ENCODE results near the gene LRRC3.
"Not testable (repeated sequence)": the region's sequence is repeated elsewhere in the genome, so short reads cannot be mapped to it uniquely, and the experiment has no call there.

LRRC3 gene

DNA sequence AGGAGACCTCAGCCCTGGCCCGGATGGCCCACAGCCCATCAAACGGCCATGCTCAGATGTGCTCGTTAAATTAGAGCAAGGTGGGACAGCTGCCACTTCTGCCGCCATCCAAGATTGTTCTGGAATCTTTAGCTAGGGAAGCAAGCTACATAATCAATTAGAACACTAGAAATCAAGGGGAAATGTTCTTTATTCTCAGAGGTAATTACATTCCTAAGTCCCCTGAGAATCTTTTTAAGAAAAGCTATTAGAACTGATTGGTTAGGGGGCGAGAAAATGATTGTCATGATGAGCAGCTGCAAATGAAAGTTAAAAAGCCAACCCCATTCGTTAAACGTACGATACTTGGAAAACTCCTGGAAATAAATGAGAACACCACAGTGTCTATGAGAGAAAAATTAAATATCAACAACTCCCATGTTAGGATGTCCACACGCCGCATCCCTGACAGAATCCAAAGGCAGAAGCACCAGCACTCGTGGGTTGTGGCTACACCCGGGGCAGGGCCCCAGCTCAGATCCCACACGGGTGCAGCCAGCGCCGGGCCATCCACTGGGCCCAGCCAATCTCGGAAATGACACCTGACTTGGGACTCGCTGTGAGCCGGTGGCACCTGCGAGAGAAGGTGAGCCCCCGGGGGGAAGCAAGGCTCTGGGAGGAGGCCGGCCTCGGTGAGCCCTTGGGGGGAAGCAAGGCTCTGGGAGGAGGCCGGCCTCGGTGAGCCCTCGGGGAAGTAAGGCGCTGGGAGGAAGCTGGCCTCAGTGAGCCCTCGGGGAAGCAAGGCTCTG is 47.1 kb downstream of the LRRC3 start:
- ChIA-PET POLR2A (no interaction called here), CTCF (interaction anchor here (0.6 to 2.5 kb wide), 6 partner anchors 8 to 144 kb away, joined by 3 to 17 read pairs (median 4); no protein-coding TSS in a partner anchor)
- no peaks in the 10 kb centered on the region for H3K9me3 ChIP-seq (ENCODE audit: control insufficient read depth, insufficient read depth, low read depth, low read length)
- H3K4me3 ChIP-seq (ENCODE audit: low read depth, low read length), result no peak overlapping the region
- H3K27ac ChIP-seq (ENCODE audit: extremely low read depth, low read depth, low read length), result no peak overlapping the region
- no peaks in the 10 kb centered on the region for H3K36me3 ChIP-seq (ENCODE audit: control insufficient read depth in 2 of 2, insufficient read depth in 1 of 2, low read length in 2 of 2)
- H3K4me1 ChIP-seq (ENCODE audit: control insufficient read depth, insufficient read depth, low read length), result no peaks in the 10 kb centered on the region
- TF ChIP-seq ZNF132 (tag by site-specific recombination; IDR thresholded peaks at IDR 0.05; ENCODE audit: borderline replicate concordance) (no peak), ZNF37A (tag by site-specific recombination; IDR thresholded peaks at IDR 0.05) (no peak), ZNF561 (tag by site-specific recombination; IDR thresholded peaks at IDR 0.05; ENCODE audit: borderline replicate concordance) (no peak), SP3 (tag by site-specific recombination; IDR thresholded peaks at IDR 0.05) (no peak), ZNF311 (tag by site-specific recombination; IDR thresholded peaks at IDR 0.05; ENCODE audit: borderline replicate concordance) (no peak)

DNA sequence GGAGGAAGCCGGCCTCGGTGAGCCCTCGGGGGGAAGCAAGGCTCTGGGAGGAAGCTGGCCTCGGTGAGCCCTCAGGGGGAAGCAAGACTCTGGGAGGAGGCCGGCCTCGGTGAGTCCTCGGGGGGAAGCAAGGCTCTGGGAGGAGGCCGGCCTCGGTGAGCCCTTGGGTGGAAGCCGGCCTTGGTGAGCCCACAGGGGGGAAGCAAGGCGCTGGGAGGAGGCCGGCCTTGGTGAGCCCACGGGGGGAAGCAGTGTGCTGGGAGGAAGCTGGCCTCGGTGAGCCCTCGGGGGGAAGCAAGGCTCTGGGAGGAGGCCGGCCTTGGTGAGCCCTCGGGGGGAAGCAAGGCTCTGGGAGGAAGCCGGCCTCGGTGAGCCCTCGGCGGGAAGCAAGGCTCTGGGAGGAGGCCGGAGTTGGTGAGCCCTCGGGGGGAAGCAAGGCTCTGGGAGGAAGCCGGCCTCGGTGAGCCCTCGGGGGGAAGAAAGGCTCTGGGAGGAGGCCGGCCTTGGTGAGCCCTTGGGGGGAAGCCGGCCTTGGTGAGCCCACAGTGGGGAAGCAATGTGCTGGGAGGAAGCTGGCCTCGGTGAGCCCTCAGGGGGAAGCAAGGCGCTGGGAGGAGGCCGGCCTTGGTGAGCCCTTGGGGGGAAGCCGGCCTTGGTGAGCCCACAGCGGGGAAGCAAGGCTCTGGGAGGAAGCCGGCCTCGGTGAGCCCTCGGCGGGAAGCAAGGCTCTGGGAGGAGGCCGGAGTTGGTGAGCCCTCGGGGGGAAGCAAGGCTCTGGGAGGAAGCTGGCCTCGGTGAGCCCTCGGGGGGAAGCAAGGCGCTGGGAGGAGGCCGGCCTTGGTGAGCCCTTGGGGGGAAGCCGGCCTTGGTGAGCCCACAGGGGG is 47.9 kb downstream of the LRRC3 start:
- H3K27ac ChIP-seq (ENCODE audit: extremely low read depth, low read depth, low read length); H3K9me3 ChIP-seq (ENCODE audit: control insufficient read depth, insufficient read depth, low read depth, low read length); H3K36me3 ChIP-seq (ENCODE audit: control insufficient read depth in 2 of 2, insufficient read depth in 1 of 2, low read length in 2 of 2); H3K4me1 ChIP-seq (ENCODE audit: control insufficient read depth, insufficient read depth, low read length); POLR2A ChIA-PET; H3K4me3 ChIP-seq (ENCODE audit: low read depth, low read length): not testable (repeated sequence)
- CTCF ChIA-PET, result interaction anchor here (0.7 to 1.4 kb wide), 2 partner anchors 34 to 290 kb away, joined by 4 read pairs; no protein-coding TSS in a partner anchor

DNA sequence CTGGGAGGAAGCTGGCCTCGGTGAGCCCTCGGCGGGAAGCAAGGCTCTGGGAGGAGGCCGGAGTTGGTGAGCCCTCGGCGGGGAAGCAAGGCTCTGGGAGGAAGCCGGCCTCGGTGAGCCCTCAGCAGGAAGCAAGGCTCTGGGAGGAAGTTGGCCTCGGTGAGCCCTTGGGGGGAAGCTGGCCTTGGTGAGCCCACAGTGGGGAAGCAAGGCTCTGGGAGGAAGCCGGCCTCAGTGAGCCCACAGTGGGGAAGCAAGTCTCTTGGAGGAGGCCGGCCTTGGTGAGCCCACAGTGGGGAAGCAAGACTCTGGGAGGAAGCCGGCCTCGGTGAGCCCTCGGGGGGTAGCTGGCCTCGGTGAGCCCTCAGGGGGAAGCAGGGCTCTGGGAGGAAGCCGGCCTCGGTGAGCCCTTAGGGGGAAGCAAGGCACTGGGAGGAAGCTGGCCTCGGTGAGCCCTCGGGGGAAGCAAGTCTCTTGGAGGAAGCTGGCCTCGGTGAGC is 48.6 kb downstream of the LRRC3 start:
- Histone ChIP-seq H3K27ac (ENCODE audit: extremely low read depth, low read depth, low read length) (no peak overlapping the region), H3K4me1 (ENCODE audit: control insufficient read depth, insufficient read depth, low read length) (no peaks in the 10 kb centered on the region), H3K9me3 (ENCODE audit: control insufficient read depth, insufficient read depth, low read depth, low read length) (no peaks in the 10 kb centered on the region), H3K4me3 (ENCODE audit: low read depth, low read length) (no peak overlapping the region), H3K36me3 (ENCODE audit: control insufficient read depth in 2 of 2, insufficient read depth in 1 of 2, low read length in 2 of 2) (no peaks in the 10 kb centered on the region)
- ChIA-PET POLR2A (no interaction called here), CTCF (interaction anchor here (0.8 to 1.4 kb wide), 2 partner anchors 24 to 289 kb away, joined by 3 to 4 read pairs; no protein-coding TSS in a partner anchor)
- TF ChIP-seq, protein P1, sequence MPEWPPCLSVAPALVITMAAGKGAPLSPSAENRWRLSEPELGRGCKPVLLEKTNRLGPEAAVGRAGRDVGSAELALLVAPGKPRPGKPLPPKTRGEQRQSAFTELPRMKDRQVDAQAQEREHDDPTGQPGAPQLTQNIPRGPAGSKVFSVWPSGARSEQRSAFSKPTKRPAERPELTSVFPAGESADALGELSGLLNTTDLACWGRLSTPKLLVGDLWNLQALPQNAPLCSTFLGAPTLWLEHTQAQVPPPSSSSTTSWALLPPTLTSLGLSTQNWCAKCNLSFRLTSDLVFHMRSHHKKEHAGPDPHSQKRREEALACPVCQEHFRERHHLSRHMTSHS (tag by site-specific recombination; IDR thresholded peaks at IDR 0.05), result no peak
- TF ChIP-seq, protein P2, sequence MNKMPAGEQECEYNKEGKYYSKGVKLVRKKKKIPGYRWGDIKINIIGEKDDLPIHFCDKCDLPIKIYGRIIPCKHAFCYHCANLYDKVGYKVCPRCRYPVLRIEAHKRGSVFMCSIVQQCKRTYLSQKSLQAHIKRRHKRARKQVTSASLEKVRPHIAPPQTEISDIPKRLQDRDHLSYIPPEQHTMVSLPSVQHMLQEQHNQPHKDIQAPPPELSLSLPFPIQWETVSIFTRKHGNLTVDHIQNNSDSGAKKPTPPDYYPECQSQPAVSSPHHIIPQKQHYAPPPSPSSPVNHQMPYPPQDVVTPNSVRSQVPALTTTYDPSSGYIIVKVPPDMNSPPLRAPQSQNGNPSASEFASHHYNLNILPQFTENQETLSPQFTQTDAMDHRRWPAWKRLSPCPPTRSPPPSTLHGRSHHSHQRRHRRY (tag by site-specific recombination; IDR thresholded peaks at IDR 0.05), result no peak
- TF ChIP-seq, protein P3, sequence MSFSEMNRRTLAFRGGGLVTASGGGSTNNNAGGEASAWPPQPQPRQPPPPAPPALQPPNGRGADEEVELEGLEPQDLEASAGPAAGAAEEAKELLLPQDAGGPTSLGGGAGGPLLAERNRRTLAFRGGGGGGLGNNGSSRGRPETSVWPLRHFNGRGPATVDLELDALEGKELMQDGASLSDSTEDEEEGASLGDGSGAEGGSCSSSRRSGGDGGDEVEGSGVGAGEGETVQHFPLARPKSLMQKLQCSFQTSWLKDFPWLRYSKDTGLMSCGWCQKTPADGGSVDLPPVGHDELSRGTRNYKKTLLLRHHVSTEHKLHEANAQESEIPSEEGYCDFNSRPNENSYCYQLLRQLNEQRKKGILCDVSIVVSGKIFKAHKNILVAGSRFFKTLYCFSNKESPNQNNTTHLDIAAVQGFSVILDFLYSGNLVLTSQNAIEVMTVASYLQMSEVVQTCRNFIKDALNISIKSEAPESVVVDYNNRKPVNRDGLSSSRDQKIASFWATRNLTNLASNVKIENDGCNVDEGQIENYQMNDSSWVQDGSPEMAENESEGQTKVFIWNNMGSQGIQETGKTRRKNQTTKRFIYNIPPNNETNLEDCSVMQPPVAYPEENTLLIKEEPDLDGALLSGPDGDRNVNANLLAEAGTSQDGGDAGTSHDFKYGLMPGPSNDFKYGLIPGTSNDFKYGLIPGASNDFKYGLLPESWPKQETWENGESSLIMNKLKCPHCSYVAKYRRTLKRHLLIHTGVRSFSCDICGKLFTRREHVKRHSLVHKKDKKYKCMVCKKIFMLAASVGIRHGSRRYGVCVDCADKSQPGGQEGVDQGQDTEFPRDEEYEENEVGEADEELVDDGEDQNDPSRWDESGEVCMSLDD (tag by site-specific recombination; IDR thresholded peaks at IDR 0.05), result no peak
- TF ChIP-seq, protein P4, sequence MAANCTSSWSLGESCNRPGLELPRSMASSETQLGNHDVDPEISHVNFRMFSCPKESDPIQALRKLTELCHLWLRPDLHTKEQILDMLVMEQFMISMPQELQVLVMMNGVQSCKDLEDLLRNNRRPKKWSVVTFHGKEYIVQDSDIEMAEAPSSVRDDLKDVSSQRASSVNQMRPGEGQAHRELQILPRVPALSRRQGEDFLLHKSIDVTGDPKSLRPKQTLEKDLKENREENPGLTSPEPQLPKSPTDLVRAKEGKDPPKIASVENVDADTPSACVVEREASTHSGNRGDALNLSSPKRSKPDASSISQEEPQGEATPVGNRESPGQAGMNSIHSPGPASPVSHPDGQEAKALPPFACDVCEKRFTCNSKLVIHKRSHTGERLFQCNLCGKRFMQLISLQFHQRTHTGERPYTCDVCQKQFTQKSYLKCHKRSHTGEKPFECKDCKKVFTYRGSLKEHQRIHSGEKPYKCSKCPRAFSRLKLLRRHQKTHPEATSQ (tag by site-specific recombination; IDR thresholded peaks at IDR 0.05), result no peak
- TF ChIP-seq, protein P5, sequence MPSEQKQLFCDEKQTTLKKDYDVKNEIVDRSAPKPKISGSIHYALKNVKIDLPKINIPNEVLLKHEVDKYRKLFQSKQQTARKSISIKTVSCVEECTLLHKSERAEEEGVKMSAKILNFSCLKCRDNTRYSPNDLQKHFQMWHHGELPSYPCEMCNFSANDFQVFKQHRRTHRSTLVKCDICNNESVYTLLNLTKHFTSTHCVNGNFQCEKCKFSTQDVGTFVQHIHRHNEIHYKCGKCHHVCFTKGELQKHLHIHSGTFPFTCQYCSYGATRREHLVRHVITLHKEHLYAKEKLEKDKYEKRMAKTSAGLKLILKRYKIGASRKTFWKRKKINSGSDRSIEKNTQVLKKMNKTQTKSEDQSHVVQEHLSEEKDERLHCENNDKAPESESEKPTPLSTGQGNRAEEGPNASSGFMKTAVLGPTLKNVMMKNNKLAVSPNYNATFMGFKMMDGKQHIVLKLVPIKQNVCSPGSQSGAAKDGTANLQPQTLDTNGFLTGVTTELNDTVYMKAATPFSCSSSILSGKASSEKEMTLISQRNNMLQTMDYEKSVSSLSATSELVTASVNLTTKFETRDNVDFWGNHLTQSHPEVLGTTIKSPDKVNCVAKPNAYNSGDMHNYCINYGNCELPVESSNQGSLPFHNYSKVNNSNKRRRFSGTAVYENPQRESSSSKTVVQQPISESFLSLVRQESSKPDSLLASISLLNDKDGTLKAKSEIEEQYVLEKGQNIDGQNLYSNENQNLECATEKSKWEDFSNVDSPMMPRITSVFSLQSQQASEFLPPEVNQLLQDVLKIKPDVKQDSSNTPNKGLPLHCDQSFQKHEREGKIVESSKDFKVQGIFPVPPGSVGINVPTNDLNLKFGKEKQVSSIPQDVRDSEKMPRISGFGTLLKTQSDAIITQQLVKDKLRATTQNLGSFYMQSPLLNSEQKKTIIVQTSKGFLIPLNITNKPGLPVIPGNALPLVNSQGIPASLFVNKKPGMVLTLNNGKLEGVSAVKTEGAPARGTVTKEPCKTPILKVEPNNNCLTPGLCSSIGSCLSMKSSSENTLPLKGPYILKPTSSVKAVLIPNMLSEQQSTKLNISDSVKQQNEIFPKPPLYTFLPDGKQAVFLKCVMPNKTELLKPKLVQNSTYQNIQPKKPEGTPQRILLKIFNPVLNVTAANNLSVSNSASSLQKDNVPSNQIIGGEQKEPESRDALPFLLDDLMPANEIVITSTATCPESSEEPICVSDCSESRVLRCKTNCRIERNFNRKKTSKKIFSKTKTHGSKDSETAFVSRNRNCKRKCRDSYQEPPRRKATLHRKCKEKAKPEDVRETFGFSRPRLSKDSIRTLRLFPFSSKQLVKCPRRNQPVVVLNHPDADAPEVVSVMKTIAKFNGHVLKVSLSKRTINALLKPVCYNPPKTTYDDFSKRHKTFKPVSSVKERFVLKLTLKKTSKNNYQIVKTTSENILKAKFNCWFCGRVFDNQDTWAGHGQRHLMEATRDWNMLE (tag by site-specific recombination; conservative IDR thresholded peaks at IDR 0.05; ENCODE audit: low read depth), result no peak
- no peak for TF ChIP-seq ZNF140 (tag by site-specific recombination; IDR thresholded peaks at IDR 0.05)
- TF ChIP-seq, protein P6, sequence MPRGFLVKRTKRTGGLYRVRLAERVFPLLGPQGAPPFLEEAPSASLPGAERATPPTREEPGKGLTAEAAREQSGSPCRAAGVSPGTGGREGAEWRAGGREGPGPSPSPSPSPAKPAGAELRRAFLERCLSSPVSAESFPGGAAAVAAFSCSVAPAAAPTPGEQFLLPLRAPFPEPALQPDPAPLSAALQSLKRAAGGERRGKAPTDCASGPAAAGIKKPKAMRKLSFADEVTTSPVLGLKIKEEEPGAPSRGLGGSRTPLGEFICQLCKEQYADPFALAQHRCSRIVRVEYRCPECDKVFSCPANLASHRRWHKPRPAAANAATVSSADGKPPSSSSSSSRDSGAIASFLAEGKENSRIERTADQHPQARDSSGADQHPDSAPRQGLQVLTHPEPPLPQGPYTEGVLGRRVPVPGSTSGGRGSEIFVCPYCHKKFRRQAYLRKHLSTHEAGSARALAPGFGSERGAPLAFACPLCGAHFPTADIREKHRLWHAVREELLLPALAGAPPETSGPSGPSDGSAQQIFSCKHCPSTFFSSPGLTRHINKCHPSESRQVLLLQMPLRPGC (tag by site-specific recombination; IDR thresholded peaks at IDR 0.05), result no peak
- TF ChIP-seq ZNF707 (tag by site-specific recombination; IDR thresholded peaks at IDR 0.05), result no peak
- no peak for TF ChIP-seq ZNF354C (tag by site-specific recombination; IDR thresholded peaks at IDR 0.05; ENCODE audit: borderline replicate concordance, low read depth)

Data from HEK293 (cell line).